LNCaP clone FGC (cell line): ENCODE measurements around the gene TSPO2.

Experiments used
- DNase-seq: peaks from one replicate; pipeline ENCODE4 v3.0.0-alpha.2; 2011; ENCODE audit warnings: low read depth
- H3K4me3 ChIP-seq: 2 replicates; pipeline ENCODE4 v1.5.1; 2011; ENCODE audit warnings: mild to moderate bottlenecking, low read depth, low read length, control low read depth
- CTCF ChIP-seq: IDR thresholded peaks from 2 replicates; pipeline ENCODE4 v1.5.1; 2012; ENCODE audit warnings: mild to moderate bottlenecking; ENCODE audit not compliant: control insufficient read depth, insufficient read depth; ENCODE audit errors: extremely low read depth

The TSPO2 gene

GRCh38 chr6:41040940-41041536 is 1.2 kb upstream of the TSPO2 start:
- no peak for TF ChIP-seq CTCF
- no peak overlapping the region for H3K4me3 ChIP-seq
- no peak for DNase-seq

GRCh38 chr6:41043151-41043550 is 884 bp downstream of the TSPO2 start:
- H3K4me3 ChIP-seq = no peak overlapping the region
- DNase-seq = no peak
- TF ChIP-seq CTCF = no peak

DNA sequence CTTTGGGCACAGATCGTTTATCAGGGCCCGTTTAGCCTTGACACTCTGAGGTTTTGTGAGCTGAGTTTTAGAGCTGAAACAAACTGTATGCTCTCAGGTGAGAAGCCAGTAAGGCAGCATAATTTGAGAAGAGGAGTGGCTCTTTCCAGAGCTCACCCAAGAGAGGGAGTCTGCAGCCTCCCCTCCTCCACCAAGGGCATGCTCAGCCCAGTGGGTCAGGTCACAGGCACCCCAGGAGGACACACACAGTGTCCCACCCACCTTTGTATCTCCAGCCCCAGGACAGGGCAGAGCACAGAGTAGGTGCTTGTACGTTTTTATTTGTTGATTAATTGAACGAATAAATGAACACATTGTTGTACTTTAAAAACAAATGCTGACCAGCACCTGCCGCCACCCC is 3.4 kb downstream of the TSPO2 start:
- DNase-seq = no peak
- no peak overlapping the region for H3K4me3 ChIP-seq

GRCh38 chr6:41046084-41046483 is 3.8 kb downstream of the TSPO2 start:
- TF ChIP-seq CTCF = no peak
- no peak for DNase-seq
- no peak overlapping the region for H3K4me3 ChIP-seq

More for the DNA sequence above, 3.4 kb downstream of the TSPO2 start:
- TF ChIP-seq CTCF = no peak

DNA sequence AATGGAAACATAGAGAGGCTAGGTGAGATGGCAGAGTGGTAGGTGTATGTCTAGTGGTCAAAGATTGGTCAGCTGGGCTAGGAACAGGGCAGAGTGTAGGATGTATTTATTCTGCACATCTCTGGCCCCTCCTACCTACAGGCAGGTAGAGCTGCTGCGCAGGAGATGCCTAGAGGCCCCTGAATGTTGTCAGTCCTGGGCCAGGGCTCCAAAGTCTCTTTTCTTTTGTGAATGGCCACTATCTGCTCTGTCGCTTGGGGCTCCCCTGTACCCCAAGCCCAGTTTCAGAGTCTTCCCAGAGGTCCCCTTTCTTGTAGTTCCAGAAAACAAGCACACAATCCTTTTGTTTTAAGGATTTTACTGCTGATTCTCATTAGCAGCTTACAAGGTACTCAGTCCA is 5.0 kb downstream of the TSPO2 start:
- DNase-seq = no peak
- H3K4me3 ChIP-seq = no peak overlapping the region
- no peak for TF ChIP-seq CTCF

DNA sequence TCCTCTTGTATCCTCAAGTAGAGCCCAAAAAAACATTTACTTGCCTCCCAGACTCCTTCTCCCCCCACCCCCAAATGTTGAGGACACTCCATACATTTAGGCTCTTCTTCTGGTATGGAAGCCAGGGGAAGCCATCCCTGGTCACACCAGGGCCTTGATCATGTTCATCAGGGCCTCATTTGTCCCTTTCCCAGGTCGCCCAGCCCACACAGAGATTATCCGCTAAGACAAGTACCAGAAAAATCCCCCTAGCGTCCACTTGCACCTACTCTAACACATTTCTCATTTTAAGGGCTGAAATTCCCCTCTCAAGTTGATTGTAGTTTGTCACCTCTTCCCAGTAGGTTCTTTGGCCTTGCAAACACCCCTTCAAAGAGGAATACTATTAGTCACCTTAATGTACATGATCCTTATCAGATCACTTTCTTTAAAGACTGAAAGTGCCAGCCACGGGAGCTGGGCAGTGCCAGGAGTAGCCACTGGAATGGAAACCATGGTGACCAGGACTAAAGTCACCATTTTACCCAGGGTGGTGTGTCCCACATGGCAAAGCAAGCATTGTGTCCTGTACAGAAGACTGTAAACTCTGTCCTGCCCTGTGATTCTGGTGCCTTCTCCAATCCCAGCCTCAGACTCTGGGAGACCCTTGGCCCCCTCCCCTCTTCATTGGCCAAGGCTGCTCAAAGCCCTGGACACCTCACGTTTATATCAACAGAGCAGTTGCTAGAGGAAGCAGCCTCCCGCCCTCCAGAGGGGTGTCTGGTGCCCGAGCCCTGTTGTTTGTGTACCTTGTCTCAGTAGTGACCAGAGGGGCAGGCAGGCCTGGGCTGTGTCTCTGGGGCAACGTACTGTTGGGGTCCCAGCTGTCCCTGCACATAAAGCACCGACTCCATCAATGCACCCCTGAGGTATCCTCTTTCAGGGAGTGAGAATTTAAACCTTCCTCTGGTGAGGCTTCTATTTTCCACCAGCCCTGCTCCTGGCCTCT is 5.8 kb downstream of the TSPO2 start:
- no peak overlapping the region for H3K4me3 ChIP-seq
- no peak for DNase-seq
- TF ChIP-seq CTCF = no peak
